NCI-H2107 (cell line): ENCODE results near the gene PCARE.
A peak's percentile ranks its signal among the peaks of the same experiment; 100 is the strongest.
"Not testable (repeated sequence)": the region's sequence is repeated elsewhere in the genome, so short reads cannot be mapped to it uniquely, and the experiment has no call there.

ENCODE experiments used
- DNase-seq: peaks from one replicate; lab custom pipeline; 2025; lab: John Stamatoyannopoulos, UW

The PCARE gene

DNA sequence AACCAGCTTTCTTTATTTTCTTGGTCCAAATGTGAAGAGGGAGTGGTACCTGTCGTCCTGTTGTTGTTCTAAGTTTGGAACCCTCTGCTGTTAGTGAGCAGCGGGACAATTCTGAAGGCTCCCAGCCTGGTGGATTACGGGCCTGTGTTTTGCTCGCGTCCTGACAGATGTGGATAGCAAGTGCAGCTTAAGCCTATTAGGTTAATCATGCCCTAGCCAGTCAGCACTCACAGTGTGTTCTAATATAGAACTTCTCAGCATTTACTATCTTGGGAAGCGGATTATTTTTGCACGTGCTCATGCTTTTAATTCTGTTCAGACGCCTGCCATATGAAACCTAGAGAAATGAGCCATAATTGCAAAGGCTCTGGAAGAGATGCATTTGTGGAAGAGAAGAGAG lies at the start of gene PCARE:
PCARE (minus strand) TSS at position 113 of the 400 bp plus-strand sequence. CDS start 262 bp downstream, outside the sequence.
- no peak for DNase-seq

DNA sequence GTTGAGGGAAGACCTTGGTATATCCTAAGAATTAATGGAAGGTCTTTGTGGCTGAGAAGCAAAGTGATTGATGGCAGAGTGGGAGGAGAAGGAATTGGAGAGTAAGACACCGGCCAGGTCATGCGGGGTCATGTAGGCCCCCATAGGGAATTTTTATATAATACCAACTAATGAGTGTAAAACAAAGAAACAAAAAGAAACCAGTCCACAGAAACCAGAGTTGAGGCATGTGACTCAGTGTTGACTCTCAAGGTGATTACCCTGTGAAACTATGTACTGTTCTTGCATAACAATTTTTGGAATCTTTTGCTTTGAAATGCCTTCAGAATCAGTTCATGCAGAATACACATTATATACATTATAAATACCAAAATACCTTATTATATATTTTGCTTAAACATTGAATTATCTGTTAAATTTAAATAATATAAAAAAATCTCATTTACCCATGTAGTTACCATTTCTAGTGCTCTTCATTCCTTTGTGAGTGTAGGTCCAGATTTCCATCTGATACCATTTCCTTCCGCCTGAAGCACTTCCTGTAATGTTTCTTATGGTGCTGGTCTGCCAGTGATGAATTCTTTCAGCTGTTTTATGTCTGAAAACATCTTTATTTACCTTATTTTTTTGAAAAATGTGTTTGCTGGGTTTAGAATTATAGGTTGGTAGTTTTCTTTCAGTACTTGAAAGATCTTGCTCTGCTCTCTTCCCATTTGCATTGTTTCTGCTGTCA lies 49.5 kb upstream of the PCARE start:
- no peak for DNase-seq

DNA sequence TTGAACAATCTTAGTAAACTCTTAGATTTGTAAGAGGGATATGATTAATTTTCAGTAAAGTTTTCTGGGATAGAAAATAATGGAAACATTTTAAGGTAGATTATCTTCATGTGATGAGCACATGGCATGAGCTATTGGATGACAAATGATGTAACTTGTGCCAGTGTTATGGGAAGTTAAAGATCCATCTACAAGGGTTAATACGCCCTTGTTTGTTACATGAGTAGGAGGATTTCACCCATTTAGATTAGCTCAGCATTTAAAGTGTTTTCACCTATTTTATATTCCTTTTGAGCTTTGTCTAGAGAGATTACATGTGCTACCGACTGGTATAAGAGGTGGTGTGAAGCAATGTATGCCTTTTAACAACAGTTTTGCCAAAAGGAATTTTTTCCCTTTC lies 46.5 kb upstream of the PCARE start:
- no peak for DNase-seq

DNA sequence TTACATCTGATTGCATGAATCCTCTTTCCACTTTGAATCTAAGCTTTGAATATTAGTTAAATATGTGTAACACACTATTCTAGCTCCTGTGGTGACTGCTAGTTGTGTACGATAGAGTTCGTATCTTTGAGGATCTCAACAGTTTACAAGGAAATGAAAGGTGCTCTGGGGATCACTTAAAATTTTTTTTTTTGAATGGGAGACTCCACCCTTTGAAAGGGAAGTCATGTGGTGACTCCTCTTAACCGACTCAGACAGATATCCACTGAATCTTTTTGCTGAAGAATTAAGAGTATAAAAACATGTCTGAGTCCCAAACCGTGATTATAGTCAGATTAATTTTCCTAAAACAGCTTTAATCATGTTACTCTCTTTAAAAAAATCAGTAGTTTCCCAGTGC lies 44.9 kb upstream of the PCARE start:
- DNase-seq, result no peak

DNA sequence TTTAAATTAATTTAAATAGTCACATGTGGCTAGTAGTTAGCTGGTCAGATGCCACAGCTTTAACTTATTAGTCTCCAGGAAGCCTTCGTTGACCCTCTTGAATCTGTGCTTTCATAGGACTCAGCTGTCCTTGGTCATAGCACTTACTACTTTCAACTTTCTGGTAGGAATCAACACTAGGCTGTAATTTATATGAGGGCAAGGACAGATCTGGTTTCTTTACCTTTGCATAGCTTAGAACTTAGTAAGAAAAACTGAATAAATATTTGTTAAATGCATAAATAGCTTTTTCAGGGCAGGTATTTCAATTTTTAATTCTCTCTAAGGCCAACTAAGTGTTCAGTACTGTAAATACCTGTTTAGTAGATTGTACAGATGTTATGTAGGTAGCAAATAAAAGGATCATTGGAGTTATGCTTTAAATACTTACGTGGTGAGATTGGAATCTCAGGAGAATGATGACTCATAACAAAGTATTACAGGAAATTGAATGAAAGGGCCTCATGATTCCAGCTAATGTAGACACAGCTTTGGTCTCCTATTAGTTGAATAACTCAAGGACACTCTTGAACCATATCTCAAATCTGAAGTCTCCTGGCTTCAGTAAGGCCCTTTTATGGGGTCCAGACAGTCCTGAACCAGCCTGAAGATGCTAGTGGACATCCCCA lies 43.4 kb upstream of the PCARE start:
- DNase-seq, result no peak

DNA sequence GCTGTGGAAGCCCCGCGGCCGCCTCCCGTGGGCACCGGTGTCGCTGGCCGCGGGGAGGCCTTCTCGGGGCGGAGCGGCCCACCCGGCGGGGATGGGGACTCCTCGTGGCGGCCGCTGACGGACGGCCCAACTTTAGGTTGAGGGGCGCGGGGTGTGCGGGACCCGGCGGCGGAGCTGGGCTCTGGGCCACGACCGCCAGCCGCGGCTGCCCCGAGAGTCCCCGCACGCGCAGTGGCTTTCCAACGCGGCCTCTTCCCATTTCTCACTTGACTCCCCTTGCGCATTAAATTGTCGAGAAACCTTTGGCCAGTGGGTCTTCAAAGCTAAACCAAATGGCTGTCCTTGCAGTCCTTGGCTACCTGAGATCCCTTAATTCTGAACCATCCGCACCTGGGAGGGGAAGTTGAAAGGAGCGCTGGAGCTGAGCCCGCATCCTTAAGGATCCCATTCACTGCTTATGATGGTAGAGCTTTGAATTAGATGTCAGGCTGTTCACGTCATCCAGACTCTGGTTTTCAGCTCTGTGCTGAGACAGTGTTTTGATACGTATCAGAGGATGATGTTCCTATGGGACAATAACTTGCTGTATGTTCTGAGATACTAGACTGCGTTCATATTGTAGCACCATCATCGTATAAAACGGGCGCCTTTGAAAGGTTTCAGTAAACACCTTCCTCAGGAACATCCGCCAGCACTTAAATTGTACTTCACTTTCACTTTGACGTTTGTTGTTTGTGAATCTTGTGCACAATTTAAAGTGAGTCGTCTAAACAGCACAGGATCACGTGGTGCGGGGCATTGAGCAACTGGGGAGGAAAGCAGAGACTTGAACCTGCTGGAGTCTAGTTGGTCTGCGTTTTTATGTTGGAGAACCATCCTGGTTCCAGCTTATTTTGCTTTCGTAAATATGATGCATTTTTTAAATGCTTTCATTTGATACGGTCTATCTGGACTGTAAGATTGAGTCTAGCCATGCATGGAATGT lies 41.8 kb upstream of the PCARE start:
- no peak for DNase-seq

DNA sequence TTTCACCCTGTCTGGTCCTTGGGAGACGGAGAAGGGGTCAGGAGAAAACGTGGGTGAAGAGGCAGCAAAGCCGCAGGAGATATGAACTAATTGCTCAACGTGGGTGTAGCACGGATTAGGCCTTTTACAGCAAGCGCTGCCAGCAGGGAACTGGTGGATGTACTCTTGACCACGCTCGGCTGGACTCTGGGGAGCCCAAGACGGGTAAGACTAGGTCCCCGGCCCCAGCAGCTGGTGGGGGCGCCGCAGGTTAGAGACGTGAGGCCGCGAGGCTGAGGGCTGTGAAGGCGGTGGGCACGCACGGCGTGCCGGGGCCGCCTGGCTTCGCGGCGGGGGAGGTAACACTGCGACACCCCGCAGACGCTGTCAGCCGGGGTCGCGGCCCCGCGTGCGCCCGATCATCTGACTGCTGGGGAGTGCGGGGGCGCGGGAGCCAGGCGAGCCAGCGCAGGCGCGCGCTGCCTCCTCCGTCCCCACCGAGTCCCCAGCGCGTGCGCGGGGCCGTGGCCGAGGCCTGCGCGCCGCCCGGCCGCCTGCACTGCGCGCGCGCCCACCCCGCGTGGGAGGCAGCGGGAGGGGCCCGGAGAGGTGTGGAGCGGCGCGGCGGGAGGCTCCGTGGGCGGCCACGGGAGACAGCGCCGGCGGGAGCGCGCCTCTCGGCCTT lies 40.8 kb upstream of the PCARE start, which contains the start of gene CLIP4:
CLIP4 (plus strand) TSS at position 470 of the 664 bp plus-strand sequence. CDS start 5,974 bp downstream, outside the sequence.
- DNase-seq, result no peak

DNA sequence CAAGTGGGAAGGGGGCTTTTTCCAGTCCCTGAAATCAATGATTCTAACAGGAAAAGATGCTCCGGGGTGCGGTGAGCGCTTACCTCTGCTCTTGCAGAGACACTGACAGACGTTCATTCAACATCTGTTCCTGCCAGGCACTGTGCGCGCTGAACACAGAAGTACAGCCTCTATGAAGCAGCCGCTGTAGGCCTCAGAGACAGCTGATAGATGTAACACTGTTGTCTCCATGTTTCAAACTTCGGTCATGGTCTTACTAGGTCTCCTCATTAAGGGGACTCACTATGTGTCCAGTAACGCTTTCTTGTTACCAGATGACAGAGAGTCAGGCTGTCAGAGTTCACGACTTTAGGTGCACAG lies 40.2 kb upstream of the PCARE start:
- DNase-seq, result no peak

DNA sequence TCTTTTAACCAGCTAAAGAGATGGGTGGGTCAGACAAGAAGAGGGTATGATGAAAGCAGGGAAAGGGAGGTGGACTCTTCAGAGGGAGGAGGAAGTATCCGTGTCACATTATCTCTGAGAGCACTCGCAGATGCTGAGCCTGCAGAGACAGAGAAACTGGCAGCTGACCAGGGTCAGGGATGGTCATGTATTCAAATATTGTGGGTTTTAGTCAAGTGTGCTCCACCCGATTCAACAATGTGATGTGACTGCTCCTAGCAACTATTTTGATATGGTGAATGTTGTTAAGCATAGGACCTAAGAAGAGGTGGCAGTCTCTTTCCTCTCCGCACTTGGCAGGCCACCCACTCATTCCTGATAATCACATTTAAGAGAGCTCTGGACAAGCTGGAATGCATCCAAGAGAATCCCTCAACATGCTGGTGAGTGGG lies 39.6 kb upstream of the PCARE start:
- peak; percentile 49 for DNase-seq

DNA sequence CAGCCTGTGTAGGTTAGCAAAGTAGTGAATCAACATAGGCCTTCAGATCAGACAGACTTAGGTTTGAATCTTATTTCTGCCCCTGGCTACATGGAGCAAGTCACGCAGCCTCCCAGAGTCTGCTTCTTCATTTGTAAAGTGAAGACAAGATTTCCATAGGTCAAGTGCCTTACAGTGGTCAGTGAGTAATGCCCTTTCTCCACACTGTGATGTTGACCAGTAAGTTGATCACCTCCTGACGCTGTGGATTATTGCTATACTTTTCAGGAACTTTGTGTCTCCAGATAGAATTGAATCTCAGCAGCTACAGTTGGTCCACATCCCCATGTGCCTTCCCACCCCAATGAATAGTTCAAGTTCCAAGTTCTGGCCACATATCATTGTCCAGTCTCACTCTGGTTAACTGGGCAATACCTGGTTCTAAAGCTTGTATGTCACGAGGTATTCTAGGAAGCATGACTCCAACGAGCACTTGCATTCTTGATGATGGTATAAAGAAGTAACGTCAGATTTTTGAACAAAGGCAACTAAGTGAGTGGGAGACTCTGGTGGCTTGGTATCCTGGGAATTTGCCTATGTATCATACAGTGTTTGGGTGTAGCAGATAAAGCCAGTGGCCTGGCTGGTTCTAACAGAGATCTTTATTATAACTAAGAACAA lies 38.8 kb upstream of the PCARE start:
- no peak for DNase-seq

DNA sequence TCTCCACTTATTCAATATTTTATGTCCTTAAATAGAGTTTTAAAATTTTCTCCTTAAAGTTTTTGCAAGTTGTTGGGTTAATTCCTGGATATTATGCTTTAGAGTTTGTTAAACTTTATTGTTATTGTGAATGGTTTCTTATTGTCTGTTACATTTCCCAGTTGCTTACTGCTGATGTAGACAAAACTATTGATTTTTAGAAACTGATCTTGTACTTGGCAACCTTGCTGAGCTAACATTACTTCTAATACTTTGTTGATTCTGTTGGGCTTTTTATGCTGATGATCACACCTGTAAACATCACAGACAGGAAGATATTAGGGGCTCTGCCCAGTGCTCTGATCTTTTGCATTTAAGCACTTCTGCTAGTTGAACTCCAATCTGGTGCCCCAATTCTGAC lies 38.1 kb upstream of the PCARE start:
- no peak for DNase-seq

DNA sequence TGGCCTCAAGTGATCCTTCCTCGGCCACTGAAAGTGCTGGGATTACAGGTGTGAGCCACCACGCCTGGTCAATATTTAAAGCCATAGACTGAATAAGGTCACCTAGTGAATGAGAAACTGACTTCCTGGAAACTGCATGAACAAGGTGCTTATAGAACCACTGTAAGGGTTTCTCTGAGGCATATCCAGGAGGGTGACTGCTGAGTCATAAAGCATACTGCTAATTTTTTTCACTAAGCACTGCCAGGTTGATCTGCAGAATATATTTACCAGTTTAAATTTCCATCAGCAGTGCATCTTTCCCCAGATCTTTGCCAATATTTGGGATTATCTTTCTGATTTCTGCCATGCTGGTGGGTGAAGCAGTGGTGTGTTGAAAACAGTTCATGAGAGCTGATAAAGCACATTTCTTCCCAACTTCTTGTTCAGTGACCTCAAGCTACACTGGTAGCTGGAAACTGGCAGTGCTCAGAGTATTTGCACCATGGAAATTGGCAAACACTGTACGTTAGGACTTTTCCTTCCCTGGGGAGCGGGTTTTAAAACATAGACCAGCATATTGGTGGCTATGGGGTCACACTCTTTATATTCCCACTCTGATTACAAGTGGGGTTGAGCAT lies 36.7 kb upstream of the PCARE start:
- DNase-seq, result no peak

DNA sequence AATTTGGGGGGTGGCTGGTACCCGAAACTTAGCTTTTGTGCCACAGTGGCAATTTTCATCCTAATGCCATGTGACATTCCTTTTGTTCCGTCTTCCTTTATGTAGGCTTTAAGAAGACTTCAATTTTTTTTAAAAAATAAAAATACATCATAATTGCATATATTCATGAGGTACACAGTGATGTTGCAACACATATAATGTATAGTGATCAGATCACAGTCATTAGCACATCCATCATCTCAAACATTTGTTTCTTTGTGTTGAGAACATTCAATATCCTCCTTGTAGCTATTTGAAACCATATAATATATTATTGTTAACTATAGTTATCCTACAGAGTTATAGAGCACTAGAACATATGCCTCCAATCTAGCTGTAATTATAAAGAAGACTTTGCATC lies 34.9 kb upstream of the PCARE start:
- no peak for DNase-seq

DNA sequence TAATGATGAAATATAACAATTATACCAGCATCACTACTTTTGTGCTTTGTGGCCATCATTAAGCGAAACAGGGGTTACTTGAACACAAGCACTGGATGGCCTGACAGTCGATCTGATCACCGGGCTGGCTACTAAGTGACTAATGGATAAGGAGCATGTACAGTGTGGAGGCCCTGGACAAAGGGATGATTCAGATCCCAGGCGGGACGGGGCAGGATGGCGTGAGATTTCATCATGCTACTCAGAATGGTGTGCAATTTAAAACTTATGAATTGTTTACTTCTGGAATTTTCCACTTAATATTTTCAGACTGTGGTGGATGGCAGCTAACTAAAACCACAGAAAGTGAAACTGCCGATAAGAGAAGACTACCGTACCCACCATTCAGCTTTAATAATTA lies 33.9 kb upstream of the PCARE start:
- no peak for DNase-seq

DNA sequence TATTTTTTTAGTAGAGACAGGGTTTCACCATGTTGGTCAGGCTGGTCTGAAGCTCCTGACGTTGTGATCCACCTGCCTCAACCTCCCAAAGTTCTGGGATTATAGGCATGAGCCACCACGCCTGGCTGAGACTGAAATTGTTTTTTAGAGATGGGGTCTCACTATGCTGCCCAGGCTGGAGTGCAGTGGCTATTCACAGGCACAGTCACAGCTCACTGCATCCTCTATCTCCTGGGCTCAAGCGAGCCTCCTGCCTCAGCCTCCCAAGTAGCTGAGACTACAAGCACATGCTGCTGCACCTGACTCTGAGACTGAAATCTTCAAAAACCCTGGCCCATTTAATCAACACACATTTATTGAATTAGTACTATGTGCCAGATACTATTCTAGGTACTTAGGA lies 33.2 kb upstream of the PCARE start:
- not testable (repeated sequence) for DNase-seq

DNA sequence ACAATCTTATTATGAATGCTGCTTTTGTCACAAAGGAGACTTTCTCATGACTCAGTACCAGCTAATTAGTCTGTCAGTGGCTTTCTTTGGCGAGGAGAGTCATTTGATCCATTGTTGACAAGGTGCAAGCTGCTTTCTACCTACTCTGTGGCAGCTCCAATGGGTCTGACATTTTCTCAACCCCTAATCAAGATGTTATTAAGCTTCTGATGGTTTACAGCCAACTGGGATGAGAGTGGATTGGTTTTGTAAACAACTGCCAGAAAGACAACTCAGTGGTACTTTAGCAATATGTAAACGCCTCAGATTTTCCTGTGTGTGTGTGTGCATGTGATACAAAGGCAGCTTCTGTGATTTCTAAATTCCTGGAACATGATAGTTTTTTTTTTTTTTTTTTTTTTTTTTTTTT lies 32.7 kb upstream of the PCARE start:
- peak; percentile 56 for DNase-seq

DNA sequence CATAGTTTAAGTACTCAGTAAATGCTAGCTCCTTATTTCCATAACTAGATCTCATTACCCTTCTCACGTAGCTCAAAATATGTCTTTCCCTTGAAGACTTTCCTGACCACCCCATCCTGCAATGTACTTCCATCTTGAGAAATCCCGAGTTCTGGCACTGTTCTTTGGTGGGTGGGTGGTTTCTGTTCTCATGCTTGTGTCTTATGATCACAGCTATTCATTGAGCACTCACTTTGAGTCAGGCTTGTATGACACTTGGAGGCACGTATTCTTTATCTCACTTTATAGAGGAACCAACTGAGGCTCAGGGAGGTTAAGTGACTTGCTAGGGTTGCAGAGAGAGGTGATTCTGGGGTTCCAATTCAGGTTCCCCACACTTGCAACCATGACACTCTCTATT lies 31.9 kb upstream of the PCARE start:
- no peak for DNase-seq

DNA sequence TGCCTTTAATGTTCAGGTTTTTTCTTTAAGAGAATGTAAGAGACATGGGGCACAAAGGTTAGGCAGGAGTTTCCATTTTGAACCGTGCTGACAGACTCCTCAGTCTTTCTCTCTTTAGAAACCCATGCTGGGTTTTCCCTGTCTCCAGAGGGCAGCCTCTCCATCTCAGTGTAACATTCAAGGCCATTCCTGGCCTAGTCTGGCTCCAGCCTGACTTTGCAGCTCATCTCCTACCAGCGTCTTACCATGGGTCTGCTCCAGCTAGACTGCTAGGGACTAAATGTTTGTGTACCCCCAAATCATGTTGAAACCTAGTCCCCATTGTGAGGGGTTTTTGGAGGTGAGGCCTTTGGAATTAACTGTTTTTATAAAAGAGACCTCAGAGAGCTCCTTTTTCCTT lies 31.1 kb upstream of the PCARE start:
- DNase-seq, result no peak

DNA sequence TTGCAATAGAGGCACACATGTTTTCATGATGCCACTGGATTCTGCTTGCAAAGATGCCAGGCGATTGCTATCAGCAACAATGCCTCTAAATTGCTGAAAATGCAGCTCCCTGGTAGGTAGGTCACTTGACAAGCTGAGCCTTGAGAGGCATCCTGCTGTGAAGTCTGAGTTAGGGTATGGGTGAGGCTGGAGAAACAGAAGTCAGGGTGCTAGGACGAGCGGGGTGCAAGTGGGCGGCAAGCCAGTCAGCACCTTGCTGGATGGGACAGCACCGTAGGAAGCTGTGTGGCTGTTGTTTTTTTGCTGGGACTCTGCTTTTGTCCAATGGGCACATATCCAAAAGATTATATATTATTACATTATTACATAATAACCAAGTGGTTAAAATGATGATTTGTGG lies 30.4 kb upstream of the PCARE start:
- no peak for DNase-seq

DNA sequence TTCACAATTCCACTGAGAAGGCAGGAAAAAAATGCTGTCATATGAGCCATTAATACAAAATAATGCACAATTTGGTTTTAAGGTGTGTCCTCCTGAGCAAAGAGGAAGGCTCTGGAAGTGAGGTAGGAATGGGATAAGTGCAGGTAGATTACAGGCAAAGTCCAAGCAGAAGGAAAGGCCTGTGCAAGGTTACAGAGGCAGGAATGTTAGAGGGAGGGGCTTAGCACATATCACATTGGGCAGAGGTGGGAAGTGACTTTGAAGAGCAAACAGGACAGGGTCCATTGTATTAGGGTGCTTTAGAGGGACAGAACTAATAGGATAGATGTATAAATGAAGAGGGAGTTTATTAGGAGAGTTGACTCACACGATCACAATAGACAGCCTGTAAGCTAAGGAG lies 26.2 kb upstream of the PCARE start:
- DNase-seq, result no peak

DNA sequence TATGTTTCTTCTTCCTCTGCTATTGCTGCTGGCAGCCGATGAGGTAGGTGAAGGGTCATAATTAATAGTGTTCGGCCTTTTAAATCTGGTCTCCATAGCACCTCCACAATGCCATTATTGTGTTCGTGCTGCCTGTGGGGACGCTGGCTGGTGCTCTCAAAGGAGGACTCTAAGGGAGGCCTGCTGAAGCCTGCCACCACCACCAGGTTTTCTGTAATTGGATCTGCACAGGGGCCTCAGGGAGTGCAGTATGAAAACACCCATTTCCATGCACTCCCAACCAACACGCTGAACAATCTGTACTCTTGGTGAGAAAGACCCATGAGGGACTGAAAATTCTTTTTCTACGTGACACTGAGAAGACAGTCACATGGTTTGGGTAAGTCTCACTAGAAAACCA lies 23.2 kb upstream of the PCARE start:
- DNase-seq, result no peak
